NCI-H1417 treated with DMSO at 0.1 percent for 48 hours (cell line): Measurements from ENCODE around the gene KIF13A.
"Not testable (repeated sequence)": the region's sequence is repeated elsewhere in the genome, so short reads cannot be mapped to it uniquely, and the experiment has no call there.

Experiments used
- DNase-seq: peaks from one replicate; lab custom pipeline; 2025; lab: John Stamatoyannopoulos, UW

KIF13A gene

GRCh38 chr6:17987447-17987696 lies at the start of gene KIF13A:
Gene KIF13A, minus strand, starts transcription at chr6:17987635. Its CDS starts 172 bp downstream, at chr6:17987463.
- no peak for DNase-seq

- no peak for DNase-seq
Measured at GRCh38 chr6:18036781-18037180, 49.3 kb upstream of the KIF13A start.

GRCh38 chr6:18035330-18035854 lies 48.0 kb upstream of the KIF13A start:
- no peak for DNase-seq

- no peak for DNase-seq
Measured at GRCh38 chr6:18034798-18035202, 47.4 kb upstream of the KIF13A start.

- DNase-seq = no peak
Measured at GRCh38 chr6:18031680-18032256, 44.3 kb upstream of the KIF13A start.

- no peak for DNase-seq
Measured at GRCh38 chr6:18031189-18031588, 43.8 kb upstream of the KIF13A start.

- DNase-seq = no peak
Measured at GRCh38 chr6:18028332-18028731, 40.9 kb upstream of the KIF13A start.

- DNase-seq = no peak
Measured at GRCh38 chr6:18025596-18025995, 38.2 kb upstream of the KIF13A start.

- no peak for DNase-seq
Measured at GRCh38 chr6:18024876-18025275, 37.4 kb upstream of the KIF13A start.

- DNase-seq = no peak
Measured at GRCh38 chr6:18023891-18024290, 36.5 kb upstream of the KIF13A start.

GRCh38 chr6:18022398-18023231 lies 35.2 kb upstream of the KIF13A start:
- no peak for DNase-seq

GRCh38 chr6:18021166-18021850 lies 33.9 kb upstream of the KIF13A start:
- DNase-seq = no peak

- not testable (repeated sequence) for DNase-seq
Measured at GRCh38 chr6:18020545-18020944, 33.1 kb upstream of the KIF13A start.

GRCh38 chr6:18019539-18020534 lies 32.4 kb upstream of the KIF13A start:
- DNase-seq = no peak

GRCh38 chr6:18019133-18019532 lies 31.7 kb upstream of the KIF13A start:
- not testable (repeated sequence) for DNase-seq

GRCh38 chr6:18016698-18017097 lies 29.3 kb upstream of the KIF13A start:
- DNase-seq = no peak

GRCh38 chr6:18016133-18016532 lies 28.7 kb upstream of the KIF13A start:
- DNase-seq = no peak

GRCh38 chr6:18011287-18011686 lies 23.9 kb upstream of the KIF13A start:
- DNase-seq = no peak

- DNase-seq = not testable (repeated sequence)
Measured at GRCh38 chr6:18010540-18010939, 23.1 kb upstream of the KIF13A start.

GRCh38 chr6:18004256-18004985 lies 17.0 kb upstream of the KIF13A start:
- DNase-seq = no peak

- DNase-seq = no peak
Measured at GRCh38 chr6:17999425-17999824, 12.0 kb upstream of the KIF13A start.
